NB4 (cell line): Measurements from ENCODE around the gene TMEM63B.

Experiments
- CTCF ChIP-seq: IDR thresholded peaks from one replicate; pipeline ENCODE4 v1.5.1; 2012; ENCODE audit warnings: low read depth, low read length
- TF ChIP-seq, protein P1 (sequence below): IDR thresholded peaks from 2 replicates; pipeline ENCODE4 v1.6.1; 2011; ENCODE audit warnings: low read depth, low read length

DNA sequence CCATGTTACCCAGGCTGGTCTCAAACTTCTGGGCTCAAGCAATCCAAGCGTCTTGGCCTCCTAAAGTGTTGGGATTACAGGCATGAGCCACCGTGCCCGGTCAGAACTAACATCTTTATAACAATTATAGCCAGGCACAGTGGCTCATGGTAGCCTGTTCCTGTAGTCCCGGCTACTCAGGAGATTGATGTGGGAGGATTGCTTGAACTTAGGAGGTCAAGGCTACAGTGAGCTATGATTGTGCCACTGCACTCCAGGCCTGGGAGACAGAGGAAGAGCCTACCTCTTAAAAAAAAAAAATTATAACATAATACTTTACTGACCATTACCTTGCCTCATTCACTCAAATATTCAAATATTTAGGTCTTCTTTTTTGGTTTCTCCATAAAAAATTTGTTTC, 72.5 kb downstream of the TMEM63B start:
- TF ChIP-seq CTCF, result no peak
- TF ChIP-seq, protein P1, sequence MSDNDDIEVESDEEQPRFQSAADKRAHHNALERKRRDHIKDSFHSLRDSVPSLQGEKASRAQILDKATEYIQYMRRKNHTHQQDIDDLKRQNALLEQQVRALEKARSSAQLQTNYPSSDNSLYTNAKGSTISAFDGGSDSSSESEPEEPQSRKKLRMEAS, result no peak
